Measurements from ENCODE around the gene SMYD2.

- TF ChIP-seq MAX (IDR thresholded peaks at IDR 0.05) (no peak), MAZ (IDR thresholded peaks at IDR 0.05; ENCODE audit: borderline replicate concordance, low read depth, low read length) (no peak), POLR2A (IDR thresholded peaks at IDR 0.05; ENCODE audit: low read length) (no peak), FOXS1 (CRISPR knock-in tag; IDR thresholded peaks at IDR 0.05) (no peak), JUN (IDR thresholded peaks at IDR 0.05) (no peak)
- TF ChIP-seq, protein P1, sequence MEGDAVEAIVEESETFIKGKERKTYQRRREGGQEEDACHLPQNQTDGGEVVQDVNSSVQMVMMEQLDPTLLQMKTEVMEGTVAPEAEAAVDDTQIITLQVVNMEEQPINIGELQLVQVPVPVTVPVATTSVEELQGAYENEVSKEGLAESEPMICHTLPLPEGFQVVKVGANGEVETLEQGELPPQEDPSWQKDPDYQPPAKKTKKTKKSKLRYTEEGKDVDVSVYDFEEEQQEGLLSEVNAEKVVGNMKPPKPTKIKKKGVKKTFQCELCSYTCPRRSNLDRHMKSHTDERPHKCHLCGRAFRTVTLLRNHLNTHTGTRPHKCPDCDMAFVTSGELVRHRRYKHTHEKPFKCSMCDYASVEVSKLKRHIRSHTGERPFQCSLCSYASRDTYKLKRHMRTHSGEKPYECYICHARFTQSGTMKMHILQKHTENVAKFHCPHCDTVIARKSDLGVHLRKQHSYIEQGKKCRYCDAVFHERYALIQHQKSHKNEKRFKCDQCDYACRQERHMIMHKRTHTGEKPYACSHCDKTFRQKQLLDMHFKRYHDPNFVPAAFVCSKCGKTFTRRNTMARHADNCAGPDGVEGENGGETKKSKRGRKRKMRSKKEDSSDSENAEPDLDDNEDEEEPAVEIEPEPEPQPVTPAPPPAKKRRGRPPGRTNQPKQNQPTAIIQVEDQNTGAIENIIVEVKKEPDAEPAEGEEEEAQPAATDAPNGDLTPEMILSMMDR (IDR thresholded peaks at IDR 0.05) = no peak
Measured at GRCh38 chr1:214317734-214318133, 36.8 kb downstream of the SMYD2 start.

Measured in A549 (cell line).